Fibroblast of skin of left quadriceps (primary cell): Measurements from ENCODE around the gene NT5C1B.

Source experiments
- DNase-seq, 2 experiments: peaks; one replicate each; pipeline ENCODE4 v3.0.0-alpha.2; 2013; ENCODE audit warnings: low read depth in 2 of 2

Gene NT5C1B

GRCh38 chr2:18516112-18516511 lies 73.3 kb downstream of the NT5C1B start:
- DNase-seq: peak; percentile 78 to 80

- DNase-seq: no peak
These were observed 74.6 kb downstream of the NT5C1B start for GRCh38 chr2:18514526-18515461.
